T-helper 22 cell (primary cell): Measurements from ENCODE around the gene ZBTB40.
A peak's percentile ranks its signal among the peaks of the same experiment; 100 is the strongest.

Experiments used
- DNase-seq: peaks from one replicate; pipeline ENCODE4 v3.0.0-alpha.2; 2020; ENCODE audit warnings: low read depth

Gene ZBTB40

GRCh38 chr1:22451702-22452480 lies at the start of gene ZBTB40:
Gene ZBTB40 (plus strand): TSS chr1:22451851. CDS start chr1:22489949, 38,098 bp downstream.
- DNase-seq, result peak; percentile 87

GRCh38 chr1:22402356-22403053 lies 49.1 kb upstream of the ZBTB40 start:
- no peak for DNase-seq

- DNase-seq, result no peak
Observed at GRCh38 chr1:22404486-22404885, 47.2 kb upstream of the ZBTB40 start.

GRCh38 chr1:22406722-22407495 lies 44.7 kb upstream of the ZBTB40 start:
- DNase-seq, result no peak

GRCh38 chr1:22408230-22408629 lies 43.4 kb upstream of the ZBTB40 start:
- DNase-seq, result no peak

GRCh38 chr1:22410401-22410800 lies 41.2 kb upstream of the ZBTB40 start:
- no peak for DNase-seq

- no peak for DNase-seq
Observed at GRCh38 chr1:22410928-22411495, 40.6 kb upstream of the ZBTB40 start.

GRCh38 chr1:22411589-22411988 lies 40.1 kb upstream of the ZBTB40 start:
- DNase-seq, result no peak

GRCh38 chr1:22412932-22413727 lies 38.5 kb upstream of the ZBTB40 start:
- DNase-seq, result no peak

- no peak for DNase-seq
Observed at GRCh38 chr1:22413799-22414198, 37.9 kb upstream of the ZBTB40 start.

- no peak for DNase-seq
Observed at GRCh38 chr1:22414244-22414751, 37.4 kb upstream of the ZBTB40 start.

- DNase-seq, result no peak
Observed at GRCh38 chr1:22415489-22415888, 36.2 kb upstream of the ZBTB40 start.

GRCh38 chr1:22416555-22417454 lies 34.8 kb upstream of the ZBTB40 start:
- peak; percentile 27 for DNase-seq

- DNase-seq, result no peak
Observed at GRCh38 chr1:22417466-22417865, 34.2 kb upstream of the ZBTB40 start.

- no peak for DNase-seq
Observed at GRCh38 chr1:22418312-22418711, 33.3 kb upstream of the ZBTB40 start.

GRCh38 chr1:22418933-22419382 lies 32.7 kb upstream of the ZBTB40 start:
- DNase-seq, result no peak

- DNase-seq, result no peak
Observed at GRCh38 chr1:22420455-22421053, 31.1 kb upstream of the ZBTB40 start.

GRCh38 chr1:22426781-22427180 lies 24.9 kb upstream of the ZBTB40 start:
- DNase-seq, result no peak

GRCh38 chr1:22428672-22429071 lies 23.0 kb upstream of the ZBTB40 start:
- DNase-seq, result no peak

- no peak for DNase-seq
Observed at GRCh38 chr1:22431965-22432364, 19.7 kb upstream of the ZBTB40 start.
